ENCODE data around the gene TRAF3IP1. TPM values are rescaled to one million over a fixed set of nuclear protein-coding genes. Genes with fewer than 3 reads are reported as not detected.

Gene TRAF3IP1
- total RNA-seq, 4 donors from 2014 or later, result 11.6 to 17.4 (median 15.7) TPM

DNA sequence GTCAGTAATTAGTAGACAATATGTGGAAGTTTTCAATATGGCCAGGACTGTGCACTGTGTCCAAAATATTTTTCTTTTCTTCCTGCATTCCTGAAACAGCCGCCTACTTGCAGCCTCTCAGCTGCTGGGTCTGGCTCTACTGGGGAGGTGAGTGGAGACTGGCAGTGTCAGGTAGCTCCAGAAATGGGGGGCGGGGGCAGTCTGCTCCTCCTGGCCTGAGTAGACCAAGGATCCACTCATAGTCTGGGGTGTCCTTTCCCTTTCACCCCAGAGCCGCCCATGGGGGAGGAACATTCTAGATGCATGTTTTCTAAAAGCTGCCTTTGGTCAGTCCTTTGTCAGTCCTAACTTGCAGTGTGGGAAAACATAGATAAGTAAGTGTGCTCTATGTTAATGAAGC is 23.7 kb downstream of the TRAF3IP1 start:
- Histone ChIP-seq H3K36me3 (peaks cover 0 to 47% (median 0%) of the 10 kb centered on the region in 3 donors), H3K9me3 (no peaks in the 10 kb centered on the region), H3K27me3 (no peaks in the 10 kb centered on the region), H3K4me3 (no peak overlapping the region), H3K4me1 (peaks cover 0 to 18% (median 0%) of the 10 kb centered on the region in 4 donors), H3K27ac (no peak overlapping the region)
- TF ChIP-seq, protein P1, sequence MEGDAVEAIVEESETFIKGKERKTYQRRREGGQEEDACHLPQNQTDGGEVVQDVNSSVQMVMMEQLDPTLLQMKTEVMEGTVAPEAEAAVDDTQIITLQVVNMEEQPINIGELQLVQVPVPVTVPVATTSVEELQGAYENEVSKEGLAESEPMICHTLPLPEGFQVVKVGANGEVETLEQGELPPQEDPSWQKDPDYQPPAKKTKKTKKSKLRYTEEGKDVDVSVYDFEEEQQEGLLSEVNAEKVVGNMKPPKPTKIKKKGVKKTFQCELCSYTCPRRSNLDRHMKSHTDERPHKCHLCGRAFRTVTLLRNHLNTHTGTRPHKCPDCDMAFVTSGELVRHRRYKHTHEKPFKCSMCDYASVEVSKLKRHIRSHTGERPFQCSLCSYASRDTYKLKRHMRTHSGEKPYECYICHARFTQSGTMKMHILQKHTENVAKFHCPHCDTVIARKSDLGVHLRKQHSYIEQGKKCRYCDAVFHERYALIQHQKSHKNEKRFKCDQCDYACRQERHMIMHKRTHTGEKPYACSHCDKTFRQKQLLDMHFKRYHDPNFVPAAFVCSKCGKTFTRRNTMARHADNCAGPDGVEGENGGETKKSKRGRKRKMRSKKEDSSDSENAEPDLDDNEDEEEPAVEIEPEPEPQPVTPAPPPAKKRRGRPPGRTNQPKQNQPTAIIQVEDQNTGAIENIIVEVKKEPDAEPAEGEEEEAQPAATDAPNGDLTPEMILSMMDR (IDR thresholded peaks at IDR 0.05), result no peak
- no peak for TF ChIP-seq EP300 (IDR thresholded peaks at IDR 0.05)
- TF ChIP-seq POLR2A (IDR thresholded peaks at IDR 0.05), result no peak
- no peak for DNase-seq (ENCODE audit: low spot score in 2 of 2)
- WGBS, 2 donors, result 87 to 88% methylated on average over 3 of the region's 3 CpGs

DNA sequence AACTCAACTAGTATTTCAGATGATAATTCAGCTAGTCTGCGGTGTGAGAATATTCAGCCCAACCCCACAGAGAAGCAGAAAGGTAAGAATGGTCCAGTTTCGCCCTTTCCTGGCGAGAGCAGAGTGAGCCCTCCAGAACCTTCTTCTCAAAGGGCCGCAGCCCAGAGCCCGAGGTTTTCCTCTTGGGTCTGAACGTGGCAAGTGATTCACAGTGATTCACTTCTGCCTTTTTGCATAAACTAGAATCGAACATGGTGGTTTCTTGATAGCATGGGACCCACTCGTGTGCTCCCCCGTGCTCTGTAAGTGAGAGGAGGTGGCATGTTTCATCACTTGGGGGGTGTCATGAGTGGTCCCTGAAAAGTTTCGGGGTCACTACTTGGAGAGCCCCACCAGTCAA is 24.2 kb downstream of the TRAF3IP1 start:
- DNase-seq (ENCODE audit: low spot score in 2 of 2), result no peak
- Histone ChIP-seq H3K27ac (no peak overlapping the region), H3K9me3 (no peaks in the 10 kb centered on the region), H3K27me3 (no peaks in the 10 kb centered on the region), H3K4me3 (no peak overlapping the region), H3K4me1 (peaks cover 0 to 15% (median 0%) of the 10 kb centered on the region in 4 donors), H3K36me3 (peaks cover 0 to 47% (median 0%) of the 10 kb centered on the region in 3 donors)
- TF ChIP-seq, protein P1 (IDR thresholded peaks at IDR 0.05), result no peak
- TF ChIP-seq EP300 (IDR thresholded peaks at IDR 0.05) (no peak), POLR2A (IDR thresholded peaks at IDR 0.05) (no peak)
- WGBS, 2 donors, result 90 to 93% methylated on average over 10 of the region's 10 CpGs

DNA sequence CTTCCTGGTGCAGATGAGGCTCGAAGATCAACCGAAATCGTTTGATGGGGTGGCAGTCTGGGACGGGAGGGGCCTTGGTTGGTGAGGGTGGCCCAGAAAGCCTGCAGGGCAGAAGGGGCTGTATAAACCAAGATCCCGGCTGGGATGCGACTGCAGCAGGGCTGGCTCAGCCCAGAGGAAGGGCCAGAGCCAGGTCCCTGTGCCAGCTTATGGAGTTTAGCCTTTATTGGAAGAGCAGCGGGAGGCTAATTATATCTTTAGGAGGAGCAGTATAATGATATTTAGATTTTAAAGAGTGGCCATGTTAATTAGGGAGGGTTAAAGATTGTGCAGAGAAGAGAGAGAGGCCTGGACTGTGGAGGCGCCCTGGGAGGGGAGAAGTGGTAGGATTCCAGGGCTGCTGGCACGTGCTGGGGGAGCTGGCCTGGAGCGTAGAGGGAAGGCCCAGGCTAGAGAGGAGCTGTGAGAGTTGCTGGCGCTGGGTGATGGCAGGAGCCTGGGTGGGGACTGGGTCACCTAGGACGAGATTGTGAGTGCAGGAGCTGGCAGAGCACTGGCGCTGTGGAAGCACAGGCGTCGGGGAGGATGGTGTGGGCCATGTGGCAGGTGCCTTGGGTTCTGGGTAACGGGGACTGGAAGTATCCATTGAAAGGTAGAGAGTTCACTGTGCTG is 25.1 kb downstream of the TRAF3IP1 start:
- H3K9me3 ChIP-seq, result no peaks in the 10 kb centered on the region

DNA sequence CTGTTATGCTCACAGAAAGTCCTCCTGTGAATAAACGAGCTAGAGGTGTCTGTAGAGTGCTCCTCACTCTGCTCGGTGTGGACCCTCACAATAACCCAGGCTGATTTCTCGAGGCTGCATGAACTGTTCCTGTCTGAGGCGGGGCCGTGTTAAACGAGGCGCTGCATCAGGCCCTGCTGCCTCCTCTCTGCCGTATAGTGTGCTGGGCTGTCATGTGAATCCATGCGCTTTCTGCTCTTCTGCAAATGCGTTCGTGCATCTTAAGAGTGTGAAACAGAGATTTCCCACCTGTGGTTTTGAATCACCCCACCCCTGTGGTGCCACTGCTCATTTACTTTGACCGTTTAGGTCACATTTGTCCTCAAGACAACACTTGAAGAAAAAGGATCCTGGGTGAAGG is 26.2 kb downstream of the TRAF3IP1 start:
- WGBS, 2 donors, result 71 to 76% methylated on average over 12 of the region's 12 CpGs
- TF ChIP-seq POLR2A (IDR thresholded peaks at IDR 0.05) (no peak), EP300 (IDR thresholded peaks at IDR 0.05) (no peak)
- H3K36me3 ChIP-seq, result peaks cover 0 to 63% (median 0%) of the 10 kb centered on the region in 3 donors

More for the DNA sequence above, 25.1 kb downstream of the TRAF3IP1 start:
- no peak overlapping the region for H3K4me3 ChIP-seq
- no peak overlapping the region for H3K27ac ChIP-seq
- H3K36me3 ChIP-seq, result peaks cover 0 to 53% (median 0%) of the 10 kb centered on the region in 3 donors
- no peak for TF ChIP-seq POLR2A (IDR thresholded peaks at IDR 0.05)
- TF ChIP-seq EP300 (IDR thresholded peaks at IDR 0.05), result no peak
- TF ChIP-seq, protein P1 (IDR thresholded peaks at IDR 0.05), result no peak
- H3K4me1 ChIP-seq, result peaks cover 0 to 6% (median 0%) of the 10 kb centered on the region in 4 donors
- H3K27me3 ChIP-seq, result no peaks in the 10 kb centered on the region
- DNase-seq (ENCODE audit: low spot score in 2 of 2), result no peak
- 90 to 91% methylated on average over 16 of the region's 16 CpGs for WGBS, 2 donors

DNA sequence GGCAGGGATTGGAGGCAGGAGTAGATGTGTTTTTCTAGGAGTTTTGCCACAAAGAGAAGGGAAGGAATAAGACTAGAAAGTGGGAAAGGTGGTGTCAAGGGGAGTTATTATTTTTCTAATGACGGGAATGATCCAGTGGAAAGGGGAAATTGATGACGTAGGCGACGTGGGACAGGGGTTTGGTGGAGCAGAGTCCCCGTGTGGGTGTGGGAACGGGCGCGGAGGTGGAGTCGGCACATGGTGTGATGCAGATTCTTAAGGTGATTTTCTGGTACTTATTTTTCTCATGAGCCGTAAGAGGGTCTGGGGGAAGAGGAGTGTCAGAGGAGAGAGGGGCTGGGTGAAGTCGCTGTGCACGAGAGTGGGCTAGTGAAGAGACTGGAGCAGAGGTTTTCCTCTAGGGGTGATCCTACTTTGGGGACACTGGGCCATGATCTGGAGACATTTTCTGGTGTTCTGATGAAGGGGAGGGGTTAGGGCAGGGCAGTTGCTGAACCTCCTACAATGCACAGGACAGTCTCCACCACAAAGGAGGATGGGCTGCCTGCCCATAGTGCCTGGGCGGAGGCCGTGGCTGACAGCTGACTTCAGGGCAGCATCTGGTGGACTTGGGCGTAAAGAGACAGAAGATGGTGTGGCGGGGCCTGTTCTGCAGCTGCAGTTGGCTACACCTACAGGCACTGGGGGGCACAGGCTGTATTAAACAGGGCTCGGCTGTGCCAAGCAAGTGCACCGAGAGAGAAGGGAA is 30.0 kb downstream of the TRAF3IP1 start:
- 90 to 93% methylated on average over 18 of the region's 18 CpGs for WGBS, 2 donors
- TF ChIP-seq POLR2A (IDR thresholded peaks at IDR 0.05) (no peak), EP300 (IDR thresholded peaks at IDR 0.05) (no peak)
- TF ChIP-seq, protein P1 (IDR thresholded peaks at IDR 0.05), result no peak
- Histone ChIP-seq H3K4me1 (no peaks in the 10 kb centered on the region), H3K4me3 (no peak overlapping the region), H3K36me3 (peaks cover 0 to 85% (median 0%) of the 10 kb centered on the region in 3 donors), H3K9me3 (no peaks in the 10 kb centered on the region), H3K27ac (no peak overlapping the region), H3K27me3 (no peaks in the 10 kb centered on the region)
- no peak for DNase-seq (ENCODE audit: low spot score in 2 of 2)

More for the DNA sequence above, 26.2 kb downstream of the TRAF3IP1 start:
- DNase-seq (ENCODE audit: low spot score in 2 of 2), result no peak
- Histone ChIP-seq H3K27me3 (no peaks in the 10 kb centered on the region), H3K27ac (no peak overlapping the region), H3K4me3 (no peak overlapping the region), H3K9me3 (no peaks in the 10 kb centered on the region), H3K4me1 (no peaks in the 10 kb centered on the region)
